Osteoblast (primary cell): ENCODE measurements around the gene PCDH9. TPM values are rescaled to one million over a fixed set of nuclear protein-coding genes. Genes with fewer than 3 reads are reported as not detected.

ENCODE experiments used
- DNase-seq: peaks from one replicate; pipeline ENCODE4 v3.0.0; 2011; ENCODE audit warnings: low spot score, mixed read lengths; ENCODE audit not compliant: insufficient read length; ENCODE audit errors: missing footprints
- H2AFZ ChIP-seq: 2 replicates; pipeline ENCODE4 v1.6.0; 2011; ENCODE audit warnings: mild to moderate bottlenecking, low read length
- H3K27ac ChIP-seq: 2 replicates; pipeline ENCODE4 v1.5.1; 2011; ENCODE audit warnings: mild to moderate bottlenecking, low read depth, low read length, moderate library complexity
- H3K27me3 ChIP-seq: 2 replicates; pipeline ENCODE4 v1.6.0; 2012; ENCODE audit warnings: mild to moderate bottlenecking, control low read depth, inconsistent platforms, low read length, moderate library complexity; ENCODE audit not compliant: insufficient read depth
- H3K36me3 ChIP-seq: 2 replicates; pipeline ENCODE4 v1.5.1; 2011; ENCODE audit warnings: mild to moderate bottlenecking, low read length, control low read depth, moderate library complexity; ENCODE audit not compliant: insufficient read depth
- H3K4me1 ChIP-seq: 2 replicates; pipeline ENCODE4 v1.5.1; 2011; ENCODE audit warnings: mild to moderate bottlenecking, low read length, control low read depth, moderate library complexity; ENCODE audit not compliant: insufficient read depth
- H3K4me2 ChIP-seq: 2 replicates; pipeline ENCODE4 v1.6.0; 2011; ENCODE audit warnings: mild to moderate bottlenecking, low read length; ENCODE audit not compliant: insufficient read depth
- H3K4me3 ChIP-seq: fragments of 200-600 bp; sonication (generic); 3 replicates; pipeline ENCODE4 v1.5.1; 2012; ENCODE audit warnings: mild to moderate bottlenecking, low read length, inconsistent platforms; ENCODE audit not compliant: insufficient read depth
- H3K79me2 ChIP-seq: 2 replicates; pipeline ENCODE4 v1.6.0; 2012; ENCODE audit warnings: mild to moderate bottlenecking, low read length, control low read depth, inconsistent platforms; ENCODE audit not compliant: insufficient read depth
- H3K9me3 ChIP-seq: 2 replicates; pipeline ENCODE4 v1.5.1; 2011; ENCODE audit warnings: low read depth, low read length, control low read depth
- H4K20me1 ChIP-seq: 2 replicates; pipeline ENCODE4 v1.6.0; 2012; ENCODE audit warnings: mild to moderate bottlenecking, low read length, control low read depth; ENCODE audit not compliant: insufficient read depth
- total RNA-seq: library from RNA; depleted of rRNA; stranded (reverse); fragments of >200 nt; gene quantifications from 2 replicates; pipeline ENCODE4 v1.2.3, GENCODE V29; 2012
- TF ChIP-seq, protein P1 (sequence below): IDR thresholded peaks from 2 replicates; pipeline ENCODE4 v1.5.1; 2011; ENCODE audit warnings: mild to moderate bottlenecking, low read depth, low read length, moderate library complexity; ENCODE audit errors: extremely low read depth

Gene PCDH9
- total RNA-seq, 1 donor: 1.1 TPM

DNA sequence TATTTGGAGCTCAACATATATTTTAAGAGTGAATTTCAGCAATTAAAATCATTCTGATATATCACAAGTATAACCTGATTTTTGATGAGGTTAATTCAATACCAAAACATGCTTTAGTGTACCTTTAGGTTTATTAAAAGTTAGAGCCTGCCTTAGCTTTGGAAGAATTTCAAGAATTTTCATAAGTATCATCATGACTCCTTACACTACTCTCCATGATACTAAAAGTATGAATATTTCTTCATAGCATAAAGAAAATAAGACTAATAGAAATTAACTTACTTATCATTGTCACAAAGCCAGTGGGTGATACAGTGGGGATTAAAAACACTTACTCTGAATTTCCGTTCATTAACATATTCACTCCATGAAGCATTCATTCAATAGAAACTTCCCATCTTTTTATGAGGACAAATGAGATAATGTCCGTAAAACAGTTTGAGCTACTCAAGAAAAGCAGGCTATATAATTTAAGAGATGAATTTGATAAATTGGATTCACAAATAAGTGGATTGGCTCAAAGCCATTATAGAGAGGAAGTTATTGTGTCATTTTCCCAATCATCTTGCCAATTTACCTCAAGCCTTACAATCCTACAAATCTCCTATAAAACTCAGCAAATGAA, 214.0 kb downstream of the PCDH9 start:
- no peak for DNase-seq
- Histone ChIP-seq H3K36me3 (no peaks in the 10 kb centered on the region), H3K9me3 (no peaks in the 10 kb centered on the region), H3K27ac (no peak overlapping the region), H3K4me2 (no peak overlapping the region), H3K4me3 (no peak overlapping the region), H2AFZ (no peak overlapping the region), H3K27me3 (no peaks in the 10 kb centered on the region), H3K79me2 (no peaks in the 10 kb centered on the region), H3K4me1 (no peaks in the 10 kb centered on the region), H4K20me1 (no peaks in the 10 kb centered on the region)
- TF ChIP-seq, protein P1, sequence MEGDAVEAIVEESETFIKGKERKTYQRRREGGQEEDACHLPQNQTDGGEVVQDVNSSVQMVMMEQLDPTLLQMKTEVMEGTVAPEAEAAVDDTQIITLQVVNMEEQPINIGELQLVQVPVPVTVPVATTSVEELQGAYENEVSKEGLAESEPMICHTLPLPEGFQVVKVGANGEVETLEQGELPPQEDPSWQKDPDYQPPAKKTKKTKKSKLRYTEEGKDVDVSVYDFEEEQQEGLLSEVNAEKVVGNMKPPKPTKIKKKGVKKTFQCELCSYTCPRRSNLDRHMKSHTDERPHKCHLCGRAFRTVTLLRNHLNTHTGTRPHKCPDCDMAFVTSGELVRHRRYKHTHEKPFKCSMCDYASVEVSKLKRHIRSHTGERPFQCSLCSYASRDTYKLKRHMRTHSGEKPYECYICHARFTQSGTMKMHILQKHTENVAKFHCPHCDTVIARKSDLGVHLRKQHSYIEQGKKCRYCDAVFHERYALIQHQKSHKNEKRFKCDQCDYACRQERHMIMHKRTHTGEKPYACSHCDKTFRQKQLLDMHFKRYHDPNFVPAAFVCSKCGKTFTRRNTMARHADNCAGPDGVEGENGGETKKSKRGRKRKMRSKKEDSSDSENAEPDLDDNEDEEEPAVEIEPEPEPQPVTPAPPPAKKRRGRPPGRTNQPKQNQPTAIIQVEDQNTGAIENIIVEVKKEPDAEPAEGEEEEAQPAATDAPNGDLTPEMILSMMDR: no peak

- H3K36me3 ChIP-seq: no peaks in the 10 kb centered on the region
- H4K20me1 ChIP-seq: no peaks in the 10 kb centered on the region
- no peak overlapping the region for H3K27ac ChIP-seq
- TF ChIP-seq, protein P1: no peak
- H3K79me2 ChIP-seq: no peaks in the 10 kb centered on the region
- no peaks in the 10 kb centered on the region for H3K27me3 ChIP-seq
- no peak overlapping the region for H3K4me3 ChIP-seq
- no peak for DNase-seq
- no peaks in the 10 kb centered on the region for H3K9me3 ChIP-seq
- no peak overlapping the region for H3K4me2 ChIP-seq
- H2AFZ ChIP-seq: no peak overlapping the region
- no peaks in the 10 kb centered on the region for H3K4me1 ChIP-seq
Observed at GRCh38 chr13:67014399-67014798, 215.7 kb downstream of the PCDH9 start.

- no peaks in the 10 kb centered on the region for H3K27me3 ChIP-seq
- no peaks in the 10 kb centered on the region for H3K4me1 ChIP-seq
- no peak overlapping the region for H3K4me2 ChIP-seq
- no peak overlapping the region for H3K27ac ChIP-seq
- no peak for DNase-seq
- no peaks in the 10 kb centered on the region for H3K9me3 ChIP-seq
- TF ChIP-seq, protein P1: no peak
- H3K36me3 ChIP-seq: no peaks in the 10 kb centered on the region
- H4K20me1 ChIP-seq: no peaks in the 10 kb centered on the region
- no peak overlapping the region for H3K4me3 ChIP-seq
- H3K79me2 ChIP-seq: no peaks in the 10 kb centered on the region
- no peak overlapping the region for H2AFZ ChIP-seq
Observed at GRCh38 chr13:67013709-67014108, 216.4 kb downstream of the PCDH9 start.

DNA sequence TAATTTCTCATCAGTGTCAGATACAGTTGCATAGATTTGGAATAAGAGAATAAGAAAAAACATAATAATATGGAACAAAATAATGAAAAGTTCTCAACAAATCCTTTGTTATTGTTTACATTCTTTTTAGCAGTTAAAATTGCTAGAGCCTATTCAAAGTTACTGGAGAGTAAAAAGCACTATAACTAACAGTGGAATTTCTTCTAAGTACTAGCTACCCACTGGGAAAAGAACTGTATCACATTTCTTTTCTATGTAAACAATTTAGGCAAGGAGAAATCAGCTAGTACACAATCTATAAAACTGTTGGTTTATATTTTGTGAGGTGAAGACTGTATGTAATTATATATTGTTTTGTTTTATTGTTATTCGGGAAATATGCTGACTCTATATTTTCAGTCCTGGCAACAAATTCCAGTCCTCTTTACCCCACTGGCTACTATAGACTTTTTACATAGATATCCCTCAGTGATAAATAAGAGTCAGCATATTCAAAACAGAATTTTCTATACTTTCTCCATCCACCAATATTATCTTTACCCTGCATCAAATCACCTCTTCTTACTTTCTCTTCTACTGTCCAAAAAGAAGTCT, 222.0 kb downstream of the PCDH9 start:
- Histone ChIP-seq H3K27me3 (no peaks in the 10 kb centered on the region), H4K20me1 (no peaks in the 10 kb centered on the region), H3K36me3 (no peaks in the 10 kb centered on the region), H2AFZ (no peak overlapping the region), H3K79me2 (no peaks in the 10 kb centered on the region), H3K27ac (no peak overlapping the region), H3K4me2 (no peak overlapping the region), H3K4me3 (no peak overlapping the region), H3K4me1 (no peaks in the 10 kb centered on the region), H3K9me3 (no peaks in the 10 kb centered on the region)
- TF ChIP-seq, protein P1: no peak
- no peak for DNase-seq
